OCI-LY7 (cell line): ENCODE data around the gene TXNL1.

Experiments
- CTCF ChIP-seq: fragments of 200-600 bp; sonication (generic); conservative IDR thresholded peaks from 2 replicates; pipeline ENCODE4 v1.5.1; 2014; ENCODE audit warnings: mild to moderate bottlenecking, antibody characterized with exemption, low read length, moderate library complexity, mixed read lengths
- EZH2phosphoT487 ChIP-seq: fragments of 200-600 bp; sonication (generic); IDR thresholded peaks from 2 replicates; pipeline ENCODE4 v1.6.1; 2018; ENCODE audit warnings: low read depth, borderline replicate concordance, mild to moderate bottlenecking, mixed run types, antibody characterized with exemption, low read length, moderate library complexity, mixed read lengths

GRCh38 chr18:56641714-56642337, 3.4 kb upstream of the TXNL1 start:
- TF ChIP-seq CTCF (no peak), EZH2phosphoT487 (no peak)
